Panc1 (cell line): Measurements from ENCODE around the gene MYLK. TPM values are rescaled to one million over a fixed set of nuclear protein-coding genes. Genes with fewer than 3 reads are reported as not detected.

Experiments
- ATAC-seq: fragments of 200-7000 bp; cut with Tn5 transposase; 2 replicates; pipeline ENCODE4 v1.9.1; 2020; ENCODE audit warnings: mild to moderate bottlenecking, moderate library complexity
- BruUV-seq: library from RNA; stranded (reverse); fragments of 400-500 nt; replicated peaks from 2 replicates; lab custom pipeline; 2021; lab: Mats Ljungman, UMichigan
- CTCF ChIA-PET: fragments of 300-600 bp; sonication (Branson Sonifier 250); formaldehyde crosslinking; loops from one replicate; lab custom pipeline; 2022; ENCODE audit warnings: antibody characterized with exemption; lab: Charles Lee
- POLR2A ChIA-PET: fragments of 300-600 bp; sonication (Branson Sonifier 250); formaldehyde crosslinking; loops from one replicate; lab custom pipeline; 2022; ENCODE audit warnings: antibody characterized with exemption; lab: Charles Lee
- DNase-seq: peaks from one replicate; pipeline ENCODE4 v3.0.0-alpha.2; 2010; ENCODE audit warnings: low read depth, low spot score
- H3K27ac ChIP-seq: 2 replicates; pipeline ENCODE4 v1.5.1; 2011; ENCODE audit warnings: mild to moderate bottlenecking, low read length, inconsistent platforms
- H3K27me3 ChIP-seq: fragments of 200-500 bp; sonication (Bioruptor generic); 2 replicates; pipeline ENCODE4 v1.6.0; 2014; ENCODE audit warnings: low read length, inconsistent platforms; ENCODE audit not compliant: control insufficient read depth, insufficient read depth
- H3K36me3 ChIP-seq: fragments of 200-500 bp; sonication (Bioruptor generic); 2 replicates; pipeline ENCODE4 v1.5.1; 2014; ENCODE audit warnings: inconsistent platforms, mild to moderate bottlenecking, low read length, moderate library complexity; ENCODE audit not compliant: control insufficient read depth, insufficient read depth
- H3K4me1 ChIP-seq: 2 replicates; pipeline ENCODE4 v1.5.1; 2011; ENCODE audit warnings: inconsistent platforms, mild to moderate bottlenecking, low read length, moderate library complexity; ENCODE audit not compliant: control insufficient read depth, insufficient read depth
- H3K4me3 ChIP-seq, 2 experiments: 2 replicates each; pipeline ENCODE4 v1.5.1; 2011 to 2012; ENCODE audit warnings: low read depth in 2 of 2, low read length in 2 of 2, mild to moderate bottlenecking in 2 of 2, inconsistent platforms in 1 of 2, moderate library complexity in 1 of 2
- H3K9me3 ChIP-seq: fragments of 200-500 bp; sonication (Bioruptor generic); 2 replicates; pipeline ENCODE4 v1.5.1; 2014; ENCODE audit warnings: low read depth, mild to moderate bottlenecking, inconsistent platforms, low read length, moderate library complexity; ENCODE audit not compliant: control insufficient read depth, insufficient read depth
- POLR2AphosphoS5 ChIP-seq: IDR thresholded peaks from 2 replicates; pipeline ENCODE4 v1.6.1; 2012; ENCODE audit warnings: mild to moderate bottlenecking, low read depth, low read length, moderate library complexity
- REST ChIP-seq, 2 experiments: IDR thresholded peaks; 2 replicates each; pipeline ENCODE4 v1.6.1; 2011 to 2012; ENCODE audit warnings: low read depth in 2 of 2, control low read depth in 1 of 2, low read length in 1 of 2, mild to moderate bottlenecking in 1 of 2, moderate library complexity in 1 of 2; ENCODE audit not compliant: insufficient read depth in 1 of 2
- SIN3A ChIP-seq: IDR thresholded peaks from 2 replicates; pipeline ENCODE4 v1.6.1; 2012; ENCODE audit warnings: low read depth, mild to moderate bottlenecking, low read length, moderate library complexity, borderline replicate concordance; ENCODE audit not compliant: insufficient read depth
- TCF7L2 ChIP-seq: IDR thresholded peaks from 2 replicates; pipeline ENCODE4 v1.6.1; 2011; ENCODE audit warnings: mild to moderate bottlenecking, low read depth, low read length, inconsistent platforms
- in situ Hi-C: cut with HindIII; loops from 2 replicates; pipeline ENCODE4 v1.10.0; 2016; ENCODE audit warnings: low sequenced_read_pairs, low pct_unique_long_range_greater_than_20kb
- intact Hi-C: fragments of 100-400 bp; cut with micrococcal nuclease; formaldehyde crosslinking; loops from one replicate; pipeline ENCODE4 v1.10.0; 2022; ENCODE audit not compliant: unreplicated experiment
- total RNA-seq: library from RNA; stranded (reverse); gene quantifications from one replicate; pipeline ENCODE4 v1.2.1, GENCODE V29; 2021; ENCODE audit not compliant: unreplicated experiment
- TF ChIP-seq, protein P1 (sequence below): fragments of 450-650 bp; IDR thresholded peaks from 2 replicates; pipeline ENCODE4 v1.5.1; 2017; ENCODE audit warnings: mild to moderate bottlenecking

Gene MYLK
- total RNA-seq, 1 experiment from 2014 or later, result 29.7 TPM

DNA sequence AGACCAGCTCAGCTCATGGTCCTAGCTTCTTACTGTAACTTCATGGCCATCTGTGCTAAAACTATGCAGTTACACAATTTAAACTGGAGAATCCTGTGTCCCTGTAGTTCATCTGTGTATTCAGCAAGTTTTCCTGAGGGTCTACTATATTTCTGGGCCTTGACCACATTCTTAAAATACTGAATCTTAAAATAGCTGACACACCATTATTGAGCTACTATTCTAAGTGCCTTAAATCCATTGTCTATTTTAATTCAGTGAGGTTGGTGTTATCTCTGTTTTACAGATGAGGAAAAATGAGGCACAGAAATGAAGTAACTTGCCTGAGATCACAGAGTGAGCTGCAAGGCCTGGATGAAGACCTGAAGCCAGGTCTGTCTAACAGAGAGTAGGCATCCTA, 22.0 kb downstream of the MYLK start:
- Histone ChIP-seq H3K4me3 (no peak overlapping the region), H3K9me3 (no peaks in the 10 kb centered on the region), H3K4me1 (no peaks in the 10 kb centered on the region), H3K36me3 (no peaks in the 10 kb centered on the region), H3K27ac (no peak overlapping the region), H3K27me3 (no peaks in the 10 kb centered on the region)
- DNase-seq (no peak), ATAC-seq (no peak)
- ChIA-PET POLR2A (no interaction called here), CTCF (no interaction called here)
- no peak for TF ChIP-seq SIN3A
- TF ChIP-seq, protein P1, sequence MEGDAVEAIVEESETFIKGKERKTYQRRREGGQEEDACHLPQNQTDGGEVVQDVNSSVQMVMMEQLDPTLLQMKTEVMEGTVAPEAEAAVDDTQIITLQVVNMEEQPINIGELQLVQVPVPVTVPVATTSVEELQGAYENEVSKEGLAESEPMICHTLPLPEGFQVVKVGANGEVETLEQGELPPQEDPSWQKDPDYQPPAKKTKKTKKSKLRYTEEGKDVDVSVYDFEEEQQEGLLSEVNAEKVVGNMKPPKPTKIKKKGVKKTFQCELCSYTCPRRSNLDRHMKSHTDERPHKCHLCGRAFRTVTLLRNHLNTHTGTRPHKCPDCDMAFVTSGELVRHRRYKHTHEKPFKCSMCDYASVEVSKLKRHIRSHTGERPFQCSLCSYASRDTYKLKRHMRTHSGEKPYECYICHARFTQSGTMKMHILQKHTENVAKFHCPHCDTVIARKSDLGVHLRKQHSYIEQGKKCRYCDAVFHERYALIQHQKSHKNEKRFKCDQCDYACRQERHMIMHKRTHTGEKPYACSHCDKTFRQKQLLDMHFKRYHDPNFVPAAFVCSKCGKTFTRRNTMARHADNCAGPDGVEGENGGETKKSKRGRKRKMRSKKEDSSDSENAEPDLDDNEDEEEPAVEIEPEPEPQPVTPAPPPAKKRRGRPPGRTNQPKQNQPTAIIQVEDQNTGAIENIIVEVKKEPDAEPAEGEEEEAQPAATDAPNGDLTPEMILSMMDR, result no peak
- no peak for TF ChIP-seq POLR2AphosphoS5
- no peak for TF ChIP-seq TCF7L2
- no peak for TF ChIP-seq REST (IDR thresholded peaks at IDR 0.05; ENCODE audit: insufficient read depth in 1 of 2, low read depth in 2 of 2, low read length in 1 of 2)
- intact Hi-C loops (no loop called here), in situ Hi-C loops (no loop called here)
- BruUV-seq, result no TSS peak

- in situ Hi-C loops (no loop called here), intact Hi-C loops (no loop called here)
- POLR2A ChIA-PET, result interaction anchor here (0.7 kb wide), 1 partner anchor 1381 kb away, joined by 12 read pairs; no protein-coding TSS in a partner anchor
- Histone ChIP-seq H3K4me1 (no peaks in the 10 kb centered on the region), H3K27ac (no peak overlapping the region), H3K36me3 (no peaks in the 10 kb centered on the region), H3K4me3 (no peak overlapping the region), H3K27me3 (no peaks in the 10 kb centered on the region), H3K9me3 (no peaks in the 10 kb centered on the region)
- DNase-seq (no peak), ATAC-seq (peak; percentile 56; the same call in 1 of the 2 replicates)
- no TSS peak for BruUV-seq
- TF ChIP-seq SIN3A, result no peak
- no peak for TF ChIP-seq REST (IDR thresholded peaks at IDR 0.05; ENCODE audit: insufficient read depth in 1 of 2, low read depth in 2 of 2, low read length in 1 of 2)
- no peak for TF ChIP-seq POLR2AphosphoS5
- TF ChIP-seq, protein P1, result no peak
- no peak for TF ChIP-seq TCF7L2
- CTCF ChIA-PET, result interaction anchor here (0.5 to 1.1 kb wide), 2 partner anchors 138 to 172 kb away, joined by 3 to 4 read pairs; no protein-coding TSS in a partner anchor
These were observed 22.9 kb downstream of the MYLK start for GRCh38 chr3:123861081-123861836.
